Epidermal melanocyte (primary cell): Measurements from ENCODE around the gene CACHD1.

Source experiments
- DNase-seq: peaks from one replicate; pipeline ENCODE4 v3.0.0; 2011; ENCODE audit warnings: low spot score; ENCODE audit not compliant: insufficient read length

Gene CACHD1

GRCh38 chr1:64522740-64523139 lies 52.8 kb downstream of the CACHD1 start:
- no peak for DNase-seq

GRCh38 chr1:64523413-64524337 lies 53.7 kb downstream of the CACHD1 start:
- no peak for DNase-seq

- DNase-seq: no peak
Observed at GRCh38 chr1:64524614-64525013, 54.7 kb downstream of the CACHD1 start.

GRCh38 chr1:64525116-64525686 lies 55.3 kb downstream of the CACHD1 start:
- no peak for DNase-seq

GRCh38 chr1:64526312-64526711 lies 56.4 kb downstream of the CACHD1 start:
- no peak for DNase-seq

- DNase-seq: no peak
Observed at GRCh38 chr1:64527165-64527564, 57.2 kb downstream of the CACHD1 start.

- DNase-seq: no peak
Observed at GRCh38 chr1:64527786-64528185, 57.9 kb downstream of the CACHD1 start.

- no peak for DNase-seq
Observed at GRCh38 chr1:64530969-64531692, 61.2 kb downstream of the CACHD1 start.

- DNase-seq: no peak
Observed at GRCh38 chr1:64532646-64533045, 62.7 kb downstream of the CACHD1 start.

GRCh38 chr1:64535938-64536835 lies 66.3 kb downstream of the CACHD1 start:
- DNase-seq: no peak

- DNase-seq: no peak
Observed at GRCh38 chr1:64536836-64537490, 67.0 kb downstream of the CACHD1 start.

GRCh38 chr1:64537942-64538341 lies 68.0 kb downstream of the CACHD1 start:
- no peak for DNase-seq

GRCh38 chr1:64538389-64538788 lies 68.5 kb downstream of the CACHD1 start:
- no peak for DNase-seq

GRCh38 chr1:64539289-64539688 lies 69.4 kb downstream of the CACHD1 start:
- DNase-seq: peak; percentile 56

- no peak for DNase-seq
Observed at GRCh38 chr1:64539781-64540218, 69.9 kb downstream of the CACHD1 start.

GRCh38 chr1:64540265-64540791 lies 70.4 kb downstream of the CACHD1 start:
- peak; percentile 33 for DNase-seq

- DNase-seq: no peak
Observed at GRCh38 chr1:64542118-64542517, 72.2 kb downstream of the CACHD1 start.

GRCh38 chr1:64543831-64544230 lies 73.9 kb downstream of the CACHD1 start:
- no peak for DNase-seq

- DNase-seq: no peak
Observed at GRCh38 chr1:64545118-64545843, 75.4 kb downstream of the CACHD1 start.

- no peak for DNase-seq
Observed at GRCh38 chr1:64546013-64546412, 76.1 kb downstream of the CACHD1 start.
